Astrocyte (in vitro differentiated cells and primary cell): ENCODE data around the gene AQR.

Experiments
- EZH2 ChIP-seq: IDR thresholded peaks from 2 replicates; pipeline ENCODE4 v1.6.1; 2012; ENCODE audit warnings: mild to moderate bottlenecking, low read length, inconsistent platforms; ENCODE audit not compliant: insufficient read depth
- TF ChIP-seq, protein P1 (sequence below): IDR thresholded peaks from 2 replicates; pipeline ENCODE4 v1.5.1; 2011; ENCODE audit warnings: low read depth, mild to moderate bottlenecking, inconsistent platforms, low read length, moderate library complexity; ENCODE audit not compliant: insufficient read depth

DNA sequence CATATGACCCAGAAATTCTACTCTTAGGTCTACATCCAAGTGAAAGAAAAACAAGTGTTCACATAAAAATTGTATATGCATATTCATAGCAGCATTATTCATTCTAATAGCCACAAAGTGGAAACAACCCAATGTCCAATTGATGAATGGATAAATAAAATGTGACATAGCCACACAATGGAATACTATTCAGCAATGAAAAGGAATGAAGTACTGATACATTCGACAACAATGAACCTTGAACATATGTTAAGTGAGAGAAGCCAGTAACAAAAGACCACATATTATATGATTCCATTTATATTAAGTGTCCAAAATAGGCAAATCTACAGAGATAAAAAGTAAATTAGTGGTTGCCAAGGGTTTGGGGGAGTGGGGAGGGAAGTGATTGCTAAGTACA is 104.0 kb downstream of the AQR start:
- TF ChIP-seq, protein P1, sequence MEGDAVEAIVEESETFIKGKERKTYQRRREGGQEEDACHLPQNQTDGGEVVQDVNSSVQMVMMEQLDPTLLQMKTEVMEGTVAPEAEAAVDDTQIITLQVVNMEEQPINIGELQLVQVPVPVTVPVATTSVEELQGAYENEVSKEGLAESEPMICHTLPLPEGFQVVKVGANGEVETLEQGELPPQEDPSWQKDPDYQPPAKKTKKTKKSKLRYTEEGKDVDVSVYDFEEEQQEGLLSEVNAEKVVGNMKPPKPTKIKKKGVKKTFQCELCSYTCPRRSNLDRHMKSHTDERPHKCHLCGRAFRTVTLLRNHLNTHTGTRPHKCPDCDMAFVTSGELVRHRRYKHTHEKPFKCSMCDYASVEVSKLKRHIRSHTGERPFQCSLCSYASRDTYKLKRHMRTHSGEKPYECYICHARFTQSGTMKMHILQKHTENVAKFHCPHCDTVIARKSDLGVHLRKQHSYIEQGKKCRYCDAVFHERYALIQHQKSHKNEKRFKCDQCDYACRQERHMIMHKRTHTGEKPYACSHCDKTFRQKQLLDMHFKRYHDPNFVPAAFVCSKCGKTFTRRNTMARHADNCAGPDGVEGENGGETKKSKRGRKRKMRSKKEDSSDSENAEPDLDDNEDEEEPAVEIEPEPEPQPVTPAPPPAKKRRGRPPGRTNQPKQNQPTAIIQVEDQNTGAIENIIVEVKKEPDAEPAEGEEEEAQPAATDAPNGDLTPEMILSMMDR: no peak
- TF ChIP-seq EZH2: no peak
